A204.1 (cell line): ENCODE measurements around the gene DPM3.

Source experiments
- FAIRE-seq: peaks from 2 replicates; lab custom pipeline; 2012; peaks lifted over from hg19 to GRCh38; lab: Jason Lieb, UNC

DPM3 gene

DNA sequence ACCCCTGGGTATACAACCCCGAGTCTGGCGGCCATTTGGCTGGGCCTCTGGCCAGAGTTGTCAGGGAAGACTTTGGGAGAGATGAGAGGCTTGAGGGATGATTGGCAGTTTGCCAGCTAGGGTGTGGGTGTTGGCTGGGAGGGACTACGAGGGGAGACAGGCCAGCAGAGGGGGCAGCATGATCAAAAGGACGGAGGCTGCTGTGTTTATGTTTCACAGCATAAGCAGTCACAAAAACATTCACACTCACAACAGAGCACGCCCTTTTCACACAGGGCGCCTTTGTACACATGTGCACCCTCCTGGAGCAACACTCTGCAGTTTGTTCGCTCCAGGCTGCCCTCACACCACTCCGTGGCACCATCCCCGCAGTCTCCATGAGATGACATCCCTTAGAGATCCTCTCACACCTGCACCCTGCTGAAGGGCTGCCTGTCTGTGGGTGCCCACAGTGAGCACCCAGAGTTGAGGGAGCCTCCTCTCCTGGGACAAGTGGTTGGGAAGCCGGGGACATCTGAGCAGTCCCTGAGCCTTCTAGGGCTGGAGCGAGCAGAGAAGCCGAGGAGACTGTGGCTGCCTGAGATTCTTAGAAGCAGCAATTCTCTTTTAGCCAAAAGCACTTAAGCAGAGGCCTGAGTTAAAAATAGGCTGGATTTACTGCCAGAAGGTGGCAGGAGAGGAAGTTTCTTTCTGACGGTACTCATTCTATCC, 46.3 kb downstream of the DPM3 start:
- no peak for FAIRE-seq

- no peak for FAIRE-seq
Measured at GRCh38 chr1:155092641-155093040, 47.7 kb downstream of the DPM3 start.

- FAIRE-seq, result no peak
Measured at GRCh38 chr1:155092131-155092530, 48.2 kb downstream of the DPM3 start.

DNA sequence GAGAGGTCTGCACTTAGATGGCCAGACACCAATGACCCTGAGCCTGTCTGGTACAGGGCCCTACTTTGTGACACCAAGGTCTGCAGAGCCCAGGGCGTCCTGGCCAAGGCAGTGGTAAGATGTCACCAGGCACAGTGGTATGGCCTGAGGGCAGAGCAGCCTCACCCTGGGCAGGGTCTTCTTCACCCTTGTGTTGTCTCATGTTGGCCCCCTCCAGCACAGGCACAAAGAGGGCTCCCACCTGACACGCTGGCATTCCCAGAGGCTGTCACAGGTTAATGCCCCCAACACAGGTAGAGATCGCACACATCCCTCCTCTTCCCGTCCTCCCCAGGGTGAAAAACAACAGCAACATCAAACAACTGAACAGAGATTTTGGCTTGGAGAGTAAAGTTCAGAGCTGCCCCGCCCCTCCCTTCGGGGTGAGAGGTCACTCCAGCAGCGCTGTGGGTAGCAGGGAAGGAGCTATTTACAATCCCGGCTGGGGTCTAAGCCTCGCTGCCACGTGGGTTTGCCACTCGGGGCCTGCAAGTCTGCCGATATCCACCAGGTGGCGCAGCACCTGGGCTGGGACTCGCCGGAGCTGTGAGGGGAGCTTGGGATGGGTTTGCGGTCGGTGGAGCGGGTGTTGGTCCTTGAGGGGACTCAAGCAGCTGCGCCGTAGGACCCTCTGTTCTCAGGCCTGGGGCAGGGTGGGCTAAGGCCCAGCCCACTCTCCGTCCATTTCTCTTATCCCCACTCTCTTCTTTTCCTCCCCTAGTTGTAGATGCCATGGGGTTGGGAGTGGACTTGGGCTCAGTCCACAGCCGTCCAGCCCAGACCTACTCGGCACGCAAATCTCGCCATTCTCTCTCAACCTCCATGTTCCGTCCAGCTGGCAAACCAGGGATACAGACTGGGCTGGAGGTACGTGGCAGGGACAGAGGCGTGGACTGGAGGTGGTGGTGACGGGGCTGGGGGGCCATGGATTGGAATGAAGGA, 49.0 kb downstream of the DPM3 start:
- no peak for FAIRE-seq
